ENCODE measurements around the gene CRADD.
"Not testable (repeated sequence)": the region's sequence is repeated elsewhere in the genome, so short reads cannot be mapped to it uniquely, and the experiment has no call there.

CRADD gene

DNA sequence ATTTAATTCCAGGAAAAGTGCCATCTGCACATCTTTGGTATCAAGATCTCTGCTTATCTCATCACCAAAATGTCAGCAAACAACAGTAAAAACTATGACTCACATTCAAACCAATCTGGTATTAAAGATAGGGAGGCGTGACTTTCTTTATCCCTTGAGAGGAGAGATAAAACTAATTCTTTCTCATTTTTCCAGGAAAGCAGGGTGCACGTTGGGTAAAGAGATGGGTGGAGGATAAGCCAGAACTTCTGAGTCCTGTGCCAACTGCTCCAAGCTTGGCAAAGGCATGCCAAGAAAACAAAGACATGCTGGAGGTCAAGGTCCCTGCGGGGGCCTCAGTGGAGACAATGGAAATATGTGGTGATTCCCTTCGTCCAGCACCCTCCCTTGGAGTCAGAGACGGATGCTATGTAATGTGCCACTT lies 245.4 kb downstream of the CRADD start:
- peaks cover 23% of the 10 kb centered on the region for H3K9me3 ChIP-seq (ENCODE audit: control insufficient read depth, low read length)
- peaks cover 19% of the 10 kb centered on the region for H3K4me1 ChIP-seq (ENCODE audit: control insufficient read depth, insufficient read depth, low read length)
- no peaks in the 10 kb centered on the region for H3K36me3 ChIP-seq (ENCODE audit: control insufficient read depth, insufficient read depth, low read length, severe bottlenecking)
- no peak for DNase-seq (ENCODE audit: low read depth)
- H3K9ac ChIP-seq (ENCODE audit: low read length) = no peak overlapping the region
- H3K27me3 ChIP-seq (replicated peaks; ENCODE audit: control insufficient read depth, insufficient read depth, low read length) = no peaks in the 10 kb centered on the region
- no peak overlapping the region for H3K4me3 ChIP-seq (ENCODE audit: low read length)

DNA sequence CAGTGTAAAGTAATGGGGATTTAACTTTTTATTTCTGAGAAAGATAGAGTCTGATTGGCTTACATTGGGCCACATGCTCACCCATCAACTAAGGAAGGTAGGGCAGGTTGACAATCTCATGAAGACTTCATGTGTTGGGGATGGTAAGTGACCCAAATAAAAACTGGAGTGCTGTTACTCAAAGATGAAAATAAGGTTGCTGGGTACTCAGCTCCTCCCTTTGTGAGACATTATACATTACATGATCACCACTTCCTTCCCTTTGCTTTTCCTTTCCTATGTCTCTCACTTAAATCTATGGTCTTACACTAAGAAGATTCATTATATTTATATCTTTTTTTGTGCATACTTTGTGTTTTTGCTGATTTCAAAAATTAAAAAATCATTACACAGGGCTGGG lies 247.2 kb downstream of the CRADD start:
- peaks cover 23% of the 10 kb centered on the region for H3K9me3 ChIP-seq (ENCODE audit: control insufficient read depth, low read length)
- H3K9ac ChIP-seq (ENCODE audit: low read length) = no peak overlapping the region
- H3K4me3 ChIP-seq (ENCODE audit: low read length) = no peak overlapping the region
- DNase-seq (ENCODE audit: low read depth) = no peak
- no peaks in the 10 kb centered on the region for H3K27me3 ChIP-seq (replicated peaks; ENCODE audit: control insufficient read depth, insufficient read depth, low read length)
- peaks cover 8% of the 10 kb centered on the region for H3K4me1 ChIP-seq (ENCODE audit: control insufficient read depth, insufficient read depth, low read length)
- H3K36me3 ChIP-seq (ENCODE audit: control insufficient read depth, insufficient read depth, low read length, severe bottlenecking) = no peaks in the 10 kb centered on the region

DNA sequence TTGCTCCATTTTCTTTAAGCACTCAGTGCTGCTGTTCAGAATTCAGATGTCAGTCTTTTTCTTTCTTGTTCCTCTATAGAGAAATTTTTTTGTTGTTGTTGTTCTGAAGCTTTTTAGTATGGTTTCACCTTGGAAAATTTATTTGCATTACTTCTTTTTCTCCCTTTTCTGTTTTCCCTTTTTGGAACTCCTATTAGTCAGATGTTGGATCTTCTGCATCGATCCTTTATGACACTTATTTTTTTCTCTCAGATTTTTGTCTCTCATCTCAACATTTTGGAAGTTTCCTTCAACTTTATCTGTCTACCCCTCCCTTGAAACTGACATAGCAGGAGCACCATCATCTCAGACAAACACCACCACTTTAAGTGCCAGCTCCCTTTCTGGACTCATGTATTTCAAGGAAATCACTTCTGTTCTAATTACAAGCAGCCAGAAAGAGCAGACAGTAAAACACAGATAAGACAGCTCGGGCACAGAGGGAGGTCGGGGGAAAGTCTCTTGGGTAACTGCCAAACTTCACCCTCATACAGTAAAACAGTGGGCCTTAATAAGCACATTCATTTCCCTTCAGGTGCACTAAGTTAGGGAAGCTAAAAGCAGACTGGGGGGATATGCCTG lies 248.5 kb downstream of the CRADD start:
- Histone ChIP-seq H3K27me3 (replicated peaks; ENCODE audit: control insufficient read depth, insufficient read depth, low read length) (no peaks in the 10 kb centered on the region), H3K9ac (ENCODE audit: low read length) (no peak overlapping the region), H3K36me3 (ENCODE audit: control insufficient read depth, insufficient read depth, low read length, severe bottlenecking) (no peaks in the 10 kb centered on the region), H3K4me1 (ENCODE audit: control insufficient read depth, insufficient read depth, low read length) (peaks cover 8% of the 10 kb centered on the region), H3K4me3 (ENCODE audit: low read length) (peak overlapping the region; percentile 0), H3K9me3 (ENCODE audit: control insufficient read depth, low read length) (peaks cover 23% of the 10 kb centered on the region)
- no peak for DNase-seq (ENCODE audit: low read depth)

DNA sequence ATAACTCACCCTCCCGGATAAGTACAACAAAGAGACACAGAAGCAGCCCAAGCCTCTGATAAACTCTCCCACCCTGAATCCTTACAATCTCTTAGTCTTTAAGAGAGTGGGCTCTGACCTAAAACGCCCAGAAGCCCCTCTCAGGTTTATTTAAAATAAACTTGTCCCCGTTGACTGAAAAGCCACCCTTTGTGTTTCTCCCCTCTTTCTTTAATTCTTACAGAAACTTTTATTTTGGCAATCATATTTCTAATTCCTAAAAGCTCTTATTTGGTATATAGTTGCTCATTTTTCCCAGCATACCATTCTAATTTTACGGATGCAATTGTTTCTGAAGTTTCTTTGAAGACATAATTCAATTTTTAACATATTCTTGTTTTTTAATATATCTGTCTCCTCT lies 249.1 kb downstream of the CRADD start:
- H3K4me3 ChIP-seq (ENCODE audit: low read length) = peak overlapping the region; percentile 0
- H3K9me3 ChIP-seq (ENCODE audit: control insufficient read depth, low read length) = peaks cover 23% of the 10 kb centered on the region
- no peak overlapping the region for H3K9ac ChIP-seq (ENCODE audit: low read length)
- H3K27me3 ChIP-seq (replicated peaks; ENCODE audit: control insufficient read depth, insufficient read depth, low read length) = no peaks in the 10 kb centered on the region
- no peaks in the 10 kb centered on the region for H3K36me3 ChIP-seq (ENCODE audit: control insufficient read depth, insufficient read depth, low read length, severe bottlenecking)
- peaks cover 8% of the 10 kb centered on the region for H3K4me1 ChIP-seq (ENCODE audit: control insufficient read depth, insufficient read depth, low read length)
- DNase-seq (ENCODE audit: low read depth) = no peak

DNA sequence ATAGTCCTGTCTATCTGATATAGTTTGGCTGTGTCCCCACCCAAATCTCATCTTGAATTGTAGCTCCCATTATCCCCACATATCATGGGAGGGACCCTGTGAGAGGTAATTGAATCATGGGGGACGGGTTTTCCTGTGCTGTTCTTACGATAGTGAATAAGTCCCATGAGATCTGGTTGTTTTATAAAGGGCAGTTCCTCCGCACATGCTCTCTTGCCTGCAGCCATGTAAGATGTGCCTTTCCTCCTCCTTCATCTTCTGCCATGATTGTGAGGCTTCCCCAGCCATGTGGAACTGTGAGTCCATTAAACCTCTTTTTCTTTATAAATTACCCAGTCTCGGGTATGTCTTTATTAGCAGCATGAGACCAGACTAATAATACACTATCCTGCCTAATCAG lies 251.9 kb downstream of the CRADD start:
- not testable (repeated sequence) for H3K9ac ChIP-seq (ENCODE audit: low read length)
- H3K9me3 ChIP-seq (ENCODE audit: control insufficient read depth, low read length) = peaks cover 23% of the 10 kb centered on the region

DNA sequence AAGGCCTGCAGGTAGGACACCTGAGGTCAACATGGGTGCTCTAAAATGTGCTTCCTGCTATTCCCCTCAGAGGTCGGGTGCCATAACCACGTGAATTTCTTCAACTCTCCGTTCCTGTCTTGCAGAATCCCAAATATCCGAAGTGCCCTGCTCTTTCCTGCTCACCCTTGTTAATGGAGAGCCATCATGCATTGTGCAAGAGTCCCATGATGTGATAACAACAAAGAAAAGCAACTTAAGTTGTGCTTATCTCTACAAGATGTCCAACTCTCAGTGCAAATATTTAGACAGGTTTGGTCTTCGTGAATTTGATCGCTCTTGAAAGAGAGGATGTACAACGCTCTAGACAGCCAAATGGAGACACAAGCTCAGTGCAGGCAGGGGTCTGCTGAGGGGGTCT lies 260.6 kb downstream of the CRADD start:
- no peaks in the 10 kb centered on the region for H3K36me3 ChIP-seq (ENCODE audit: control insufficient read depth, insufficient read depth, low read length, severe bottlenecking)
- no peak for DNase-seq (ENCODE audit: low read depth)
- H3K9me3 ChIP-seq (ENCODE audit: control insufficient read depth, low read length) = peaks cover 11% of the 10 kb centered on the region
- peaks cover 6% of the 10 kb centered on the region for H3K4me1 ChIP-seq (ENCODE audit: control insufficient read depth, insufficient read depth, low read length)
- H3K4me3 ChIP-seq (ENCODE audit: low read length) = no peak overlapping the region
- no peak overlapping the region for H3K9ac ChIP-seq (ENCODE audit: low read length)
- H3K27me3 ChIP-seq (replicated peaks; ENCODE audit: control insufficient read depth, insufficient read depth, low read length) = no peaks in the 10 kb centered on the region

More for the DNA sequence above, 251.9 kb downstream of the CRADD start:
- DNase-seq (ENCODE audit: low read depth); H3K4me3 ChIP-seq (ENCODE audit: low read length); H3K27me3 ChIP-seq (replicated peaks; ENCODE audit: control insufficient read depth, insufficient read depth, low read length); H3K36me3 ChIP-seq (ENCODE audit: control insufficient read depth, insufficient read depth, low read length, severe bottlenecking); H3K4me1 ChIP-seq (ENCODE audit: control insufficient read depth, insufficient read depth, low read length): not testable (repeated sequence)

DNA sequence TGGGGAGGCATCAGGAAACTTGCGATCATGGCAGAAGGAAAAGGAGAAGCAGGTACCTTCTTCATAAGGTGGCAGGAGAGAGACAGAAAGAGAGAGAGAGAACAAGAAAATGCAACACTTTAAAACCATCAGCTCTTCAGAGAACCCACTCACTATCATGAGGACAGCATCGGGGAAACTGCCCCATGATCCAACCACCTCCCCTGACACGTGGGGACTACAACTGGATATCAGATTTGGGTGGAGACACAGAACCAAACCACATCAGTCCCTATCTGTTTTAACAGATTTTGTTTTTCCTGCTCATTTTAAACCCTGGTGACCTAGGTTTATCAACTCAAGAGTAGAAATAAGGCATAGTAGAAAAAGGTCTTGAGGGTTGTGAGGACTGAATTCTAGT lies 261.1 kb downstream of the CRADD start:
- no peak overlapping the region for H3K4me3 ChIP-seq (ENCODE audit: low read length)
- H3K9me3 ChIP-seq (ENCODE audit: control insufficient read depth, low read length) = peaks cover 11% of the 10 kb centered on the region
- DNase-seq (ENCODE audit: low read depth) = no peak
- no peaks in the 10 kb centered on the region for H3K27me3 ChIP-seq (replicated peaks; ENCODE audit: control insufficient read depth, insufficient read depth, low read length)
- no peaks in the 10 kb centered on the region for H3K36me3 ChIP-seq (ENCODE audit: control insufficient read depth, insufficient read depth, low read length, severe bottlenecking)
- H3K9ac ChIP-seq (ENCODE audit: low read length) = no peak overlapping the region
- H3K4me1 ChIP-seq (ENCODE audit: control insufficient read depth, insufficient read depth, low read length) = peaks cover 8% of the 10 kb centered on the region

DNA sequence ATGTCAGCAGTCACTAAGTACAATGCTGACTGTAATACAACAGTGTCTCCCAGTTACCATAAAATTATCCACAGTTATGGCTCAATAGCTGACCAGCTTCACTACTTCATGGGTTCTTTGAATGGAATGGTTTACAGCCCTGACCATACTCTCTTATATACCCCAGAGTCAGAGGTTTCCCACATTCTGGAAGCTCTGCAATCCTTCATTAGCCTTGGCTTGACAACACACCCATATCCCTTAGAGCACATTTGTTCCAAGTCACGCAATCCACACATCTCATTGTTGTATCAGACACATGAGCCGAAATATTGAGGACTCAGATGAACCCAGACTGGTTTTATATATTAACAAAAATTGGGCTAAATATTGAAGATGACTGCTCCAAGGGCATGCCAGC lies 261.8 kb downstream of the CRADD start:
- no peak overlapping the region for H3K4me3 ChIP-seq (ENCODE audit: low read length)

DNA sequence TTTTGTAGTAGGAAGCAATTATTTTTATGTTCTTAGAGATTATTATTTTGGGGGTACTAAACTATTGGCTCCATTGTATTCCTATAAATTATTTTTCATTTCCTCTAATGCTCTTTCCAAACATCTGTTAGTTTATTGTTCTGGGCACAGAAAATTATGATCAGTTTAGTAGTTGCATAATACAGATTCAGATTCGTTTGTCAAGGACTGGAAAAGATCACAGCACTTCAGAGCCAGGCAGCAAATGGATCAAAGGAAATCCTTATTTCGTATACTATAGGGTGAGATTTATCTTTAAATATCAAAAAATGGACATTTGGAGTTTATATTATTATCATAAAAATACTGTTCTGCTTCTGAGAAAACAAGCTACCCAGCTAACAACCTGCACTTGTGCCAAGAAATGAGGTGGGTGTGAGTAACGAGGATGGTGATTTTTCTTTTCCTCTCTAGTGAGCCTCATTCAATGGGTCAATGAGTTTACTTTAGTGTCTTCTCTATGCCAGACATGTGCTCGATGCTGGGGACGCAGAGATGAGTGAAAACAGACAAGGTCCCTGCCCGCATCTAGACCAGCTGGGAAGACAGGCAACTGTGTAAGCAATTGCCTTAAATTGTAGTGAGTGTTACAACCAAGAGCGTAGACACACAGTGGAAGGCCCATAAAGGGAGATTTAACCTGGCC lies 262.6 kb downstream of the CRADD start:
- Histone ChIP-seq H3K9ac (ENCODE audit: low read length) (no peak overlapping the region), H3K4me3 (ENCODE audit: low read length) (no peak overlapping the region), H3K27me3 (replicated peaks; ENCODE audit: control insufficient read depth, insufficient read depth, low read length) (no peaks in the 10 kb centered on the region), H3K9me3 (ENCODE audit: control insufficient read depth, low read length) (peaks cover 9% of the 10 kb centered on the region), H3K36me3 (ENCODE audit: control insufficient read depth, insufficient read depth, low read length, severe bottlenecking) (no peaks in the 10 kb centered on the region), H3K4me1 (ENCODE audit: control insufficient read depth, insufficient read depth, low read length) (peaks cover 20% of the 10 kb centered on the region)
- no peak for DNase-seq (ENCODE audit: low read depth)

More for the DNA sequence above, 261.8 kb downstream of the CRADD start:
- DNase-seq (ENCODE audit: low read depth) = no peak
- Histone ChIP-seq H3K36me3 (ENCODE audit: control insufficient read depth, insufficient read depth, low read length, severe bottlenecking) (no peaks in the 10 kb centered on the region), H3K9ac (ENCODE audit: low read length) (no peak overlapping the region), H3K27me3 (replicated peaks; ENCODE audit: control insufficient read depth, insufficient read depth, low read length) (no peaks in the 10 kb centered on the region), H3K4me1 (ENCODE audit: control insufficient read depth, insufficient read depth, low read length) (peaks cover 13% of the 10 kb centered on the region), H3K9me3 (ENCODE audit: control insufficient read depth, low read length) (peaks cover 11% of the 10 kb centered on the region)

DNA sequence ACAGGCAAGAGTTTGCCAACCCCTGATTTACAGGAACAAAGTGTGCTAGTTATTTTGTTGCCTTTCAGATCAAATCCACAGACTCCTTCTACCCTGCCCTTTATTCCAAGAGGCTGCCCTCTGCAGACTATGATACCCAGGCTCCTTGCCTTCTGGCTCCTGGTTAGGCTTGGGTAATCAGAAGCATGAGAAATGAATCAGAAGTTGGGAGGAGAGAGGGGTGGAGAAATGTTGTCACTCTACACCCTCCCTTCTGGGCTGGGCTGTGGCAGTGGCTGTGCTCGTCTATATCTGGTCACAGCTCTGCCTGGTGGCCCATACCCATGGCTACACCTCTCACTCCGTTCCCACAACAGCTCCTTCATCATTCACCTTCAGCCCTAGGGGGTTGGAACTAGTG lies 266.6 kb downstream of the CRADD start:
- Histone ChIP-seq H3K27me3 (replicated peaks; ENCODE audit: control insufficient read depth, insufficient read depth, low read length) (no peaks in the 10 kb centered on the region), H3K36me3 (ENCODE audit: control insufficient read depth, insufficient read depth, low read length, severe bottlenecking) (no peaks in the 10 kb centered on the region), H3K4me3 (ENCODE audit: low read length) (no peak overlapping the region), H3K4me1 (ENCODE audit: control insufficient read depth, insufficient read depth, low read length) (peaks cover 33% of the 10 kb centered on the region), H3K9ac (ENCODE audit: low read length) (peak overlapping the region; percentile 27), H3K9me3 (ENCODE audit: control insufficient read depth, low read length) (no peaks in the 10 kb centered on the region)
- peak; percentile 75 for DNase-seq (ENCODE audit: low read depth)

DNA sequence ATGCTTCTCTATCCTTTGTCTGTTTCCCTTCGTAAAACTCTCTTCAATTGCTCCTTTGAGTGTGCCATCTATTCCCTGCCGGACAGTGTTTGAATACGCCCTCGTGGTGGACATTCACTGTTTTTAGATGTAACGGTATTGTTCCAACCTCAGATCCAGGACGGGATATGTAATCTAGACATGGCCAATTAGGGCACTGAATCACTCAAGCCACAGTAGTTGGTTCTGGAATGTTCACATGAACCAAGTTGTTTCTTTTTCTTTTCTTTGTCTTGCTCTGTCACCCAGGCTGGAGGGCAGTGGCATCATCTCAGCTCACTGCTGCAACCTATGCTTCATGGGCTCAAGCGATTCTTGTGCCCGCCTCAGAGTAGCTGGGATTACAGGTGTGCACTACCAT lies 267.0 kb downstream of the CRADD start:
- Histone ChIP-seq H3K36me3 (ENCODE audit: control insufficient read depth, insufficient read depth, low read length, severe bottlenecking) (no peaks in the 10 kb centered on the region), H3K4me1 (ENCODE audit: control insufficient read depth, insufficient read depth, low read length) (peaks cover 33% of the 10 kb centered on the region), H3K4me3 (ENCODE audit: low read length) (no peak overlapping the region), H3K9me3 (ENCODE audit: control insufficient read depth, low read length) (peaks cover under 1% of the 10 kb centered on the region), H3K9ac (ENCODE audit: low read length) (no peak overlapping the region), H3K27me3 (replicated peaks; ENCODE audit: control insufficient read depth, insufficient read depth, low read length) (no peaks in the 10 kb centered on the region)
- peak; percentile 24 for DNase-seq (ENCODE audit: low read depth)
